ENCODE measurements around the gene MAST2.

The MAST2 gene

GRCh38 chr1:45995298-45995697 lies 191.9 kb downstream of the MAST2 start:
- no peak for DNase-seq

- DNase-seq: no peak
Observed at GRCh38 chr1:45998020-45998617, 194.7 kb downstream of the MAST2 start.

DNA sequence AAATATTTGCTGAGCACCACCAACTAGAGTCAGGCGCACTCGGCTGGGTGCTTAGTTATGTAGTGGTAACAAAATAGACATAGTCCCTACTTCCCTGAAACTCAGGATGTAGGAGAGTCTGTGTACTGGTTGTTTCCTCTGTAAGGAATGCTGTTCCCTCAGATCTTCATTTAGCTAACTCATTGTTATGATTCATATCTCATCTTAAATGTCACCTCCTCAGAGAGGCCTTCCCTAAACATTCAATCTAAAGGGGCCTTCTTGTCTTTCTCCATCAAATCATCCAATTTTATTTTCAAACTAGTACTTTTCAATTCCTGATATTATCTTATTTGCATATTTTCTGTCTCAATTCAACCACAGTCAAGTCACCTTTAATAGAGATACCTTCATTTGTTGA lies 196.1 kb downstream of the MAST2 start:
- DNase-seq: no peak

DNA sequence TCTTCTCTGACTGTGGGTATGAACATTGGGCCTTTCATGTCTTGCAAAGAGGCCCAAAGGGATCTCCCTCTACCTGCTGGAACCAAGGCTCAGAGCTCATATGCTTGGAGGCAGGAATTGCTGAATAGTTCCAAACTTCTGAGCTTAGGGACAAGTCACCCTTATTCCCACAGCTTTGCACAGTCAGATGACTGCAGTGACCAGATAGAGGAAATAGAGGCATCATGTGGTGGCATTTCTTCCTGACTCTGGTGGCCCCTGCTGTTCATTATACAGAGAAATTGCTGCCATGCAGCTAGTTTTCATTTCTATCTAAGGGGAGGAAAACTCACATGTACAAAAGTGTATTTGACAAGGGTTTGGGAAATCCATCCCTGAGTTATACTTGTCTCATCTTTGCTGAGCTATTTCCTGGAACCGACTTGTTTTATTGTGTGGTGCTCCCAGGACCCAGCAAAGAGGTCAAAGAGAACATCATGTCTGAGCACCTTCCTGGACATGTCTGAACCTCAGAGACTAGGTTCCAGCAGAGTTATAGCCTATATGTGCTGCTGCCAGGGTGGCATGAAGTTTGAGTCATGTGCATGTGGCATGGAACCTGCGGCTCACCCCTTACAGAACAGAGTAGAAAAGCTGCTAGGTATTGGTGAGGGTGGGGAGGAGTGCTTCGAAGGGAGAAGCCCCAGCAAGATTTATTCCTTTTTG lies 197.8 kb downstream of the MAST2 start:
- no peak for DNase-seq

DNA sequence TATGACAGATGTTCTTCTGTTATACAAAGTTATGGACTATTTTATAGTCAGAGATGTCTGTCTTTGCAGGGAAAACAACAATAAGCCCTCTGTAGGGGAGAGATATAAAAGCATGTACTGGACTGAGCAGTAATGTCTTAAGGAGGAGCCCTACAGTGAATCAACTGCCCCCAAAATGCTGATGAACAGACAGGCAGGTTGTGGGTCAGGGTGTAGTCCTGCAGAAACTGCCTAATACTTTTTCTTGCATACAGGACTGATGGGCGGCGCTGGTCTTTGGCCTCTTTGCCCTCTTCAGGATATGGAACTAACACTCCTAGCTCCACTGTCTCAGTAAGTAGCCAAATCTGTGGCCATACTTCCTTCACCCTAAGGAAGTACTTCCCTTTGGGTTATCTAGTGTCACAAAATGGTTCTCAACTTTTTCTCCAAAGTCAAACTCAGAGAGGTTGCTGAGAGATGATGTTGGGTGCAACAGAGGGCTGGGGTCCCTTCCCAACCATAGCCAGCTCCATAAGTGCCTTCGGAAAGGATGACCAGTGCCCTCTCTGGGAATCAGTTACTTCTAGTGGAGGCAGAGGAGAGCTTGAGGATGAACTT lies 199.2 kb downstream of the MAST2 start:
- DNase-seq: no peak

DNA sequence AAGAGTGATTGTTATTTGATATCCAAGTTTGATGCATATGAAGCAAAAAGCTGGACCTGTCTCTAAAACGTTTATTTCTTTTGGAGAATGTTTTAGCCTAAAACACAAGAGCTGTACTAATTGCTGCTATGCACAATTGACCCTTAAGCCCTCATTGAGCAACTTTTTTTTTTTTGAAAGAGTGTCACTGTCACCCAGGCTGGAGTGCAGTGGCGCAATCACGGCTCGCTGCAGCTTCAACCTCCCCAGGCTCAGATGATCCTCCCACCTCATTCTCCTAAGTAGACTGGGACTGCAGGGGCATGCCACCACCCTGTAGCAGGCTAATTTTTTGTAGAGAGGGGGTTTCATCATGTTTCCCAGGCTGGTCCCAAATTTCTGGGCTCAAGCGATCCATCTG lies 199.9 kb downstream of the MAST2 start:
- no peak for DNase-seq

DNA sequence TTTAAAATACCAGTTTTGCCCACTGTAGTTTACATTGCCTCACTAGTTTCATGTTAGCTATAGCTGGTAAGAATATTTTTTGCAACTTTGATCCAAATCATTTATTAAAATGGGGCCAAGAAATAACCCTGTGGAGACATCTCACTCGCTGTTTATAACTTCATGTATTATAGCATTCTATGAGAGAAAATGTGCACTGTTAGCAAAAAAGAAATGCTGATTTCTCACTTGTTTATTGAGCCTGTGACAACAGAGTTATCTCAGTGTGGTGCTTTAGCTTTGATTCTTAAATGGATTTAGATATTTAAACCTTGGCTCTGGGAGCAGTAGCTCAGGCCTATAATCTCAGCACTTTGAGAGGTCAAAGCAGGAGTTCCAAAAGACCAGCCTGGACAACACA lies 201.1 kb downstream of the MAST2 start:
- DNase-seq: no peak

DNA sequence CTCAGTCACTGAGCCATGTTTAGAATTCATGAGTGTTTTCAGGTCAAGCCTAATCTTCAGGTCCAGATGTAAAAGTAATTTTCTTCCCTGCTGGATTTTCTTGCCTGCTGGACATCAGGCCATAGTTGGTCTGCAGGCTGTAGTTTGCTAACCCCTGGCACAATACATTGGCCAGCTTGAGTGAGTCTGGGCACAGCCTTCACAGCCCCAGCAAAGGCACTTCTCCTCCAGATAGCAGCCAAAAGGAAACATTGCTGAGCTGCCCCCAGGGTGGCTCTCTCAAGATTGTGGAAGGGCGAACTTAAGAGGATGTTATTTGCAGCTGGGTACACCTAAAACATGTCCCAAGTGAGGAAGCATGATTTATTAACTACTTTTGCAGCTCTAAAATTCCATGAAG lies 202.2 kb downstream of the MAST2 start:
- DNase-seq: no peak

DNA sequence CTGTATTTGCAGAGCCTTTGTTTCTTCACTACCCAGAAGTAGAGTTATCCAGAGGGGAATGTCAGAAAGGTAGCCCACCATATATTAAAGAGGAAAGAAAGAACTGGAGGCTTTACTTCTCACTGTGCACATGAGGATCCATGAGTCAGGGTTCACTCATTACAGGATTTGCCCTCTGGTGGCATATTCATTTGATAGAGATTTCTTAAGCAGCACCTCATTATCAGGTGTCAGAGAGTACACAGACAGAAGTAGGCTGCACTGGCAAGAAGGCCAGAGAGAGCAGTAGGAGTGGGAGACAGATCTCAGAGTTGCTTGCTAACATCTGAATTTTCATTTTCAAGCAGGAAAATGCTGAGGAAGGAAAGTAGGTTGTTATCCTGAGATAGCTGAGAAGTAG lies 205.2 kb downstream of the MAST2 start:
- no peak for DNase-seq

GRCh38 chr1:46010611-46011010 lies 207.2 kb downstream of the MAST2 start:
- DNase-seq: no peak

DNA sequence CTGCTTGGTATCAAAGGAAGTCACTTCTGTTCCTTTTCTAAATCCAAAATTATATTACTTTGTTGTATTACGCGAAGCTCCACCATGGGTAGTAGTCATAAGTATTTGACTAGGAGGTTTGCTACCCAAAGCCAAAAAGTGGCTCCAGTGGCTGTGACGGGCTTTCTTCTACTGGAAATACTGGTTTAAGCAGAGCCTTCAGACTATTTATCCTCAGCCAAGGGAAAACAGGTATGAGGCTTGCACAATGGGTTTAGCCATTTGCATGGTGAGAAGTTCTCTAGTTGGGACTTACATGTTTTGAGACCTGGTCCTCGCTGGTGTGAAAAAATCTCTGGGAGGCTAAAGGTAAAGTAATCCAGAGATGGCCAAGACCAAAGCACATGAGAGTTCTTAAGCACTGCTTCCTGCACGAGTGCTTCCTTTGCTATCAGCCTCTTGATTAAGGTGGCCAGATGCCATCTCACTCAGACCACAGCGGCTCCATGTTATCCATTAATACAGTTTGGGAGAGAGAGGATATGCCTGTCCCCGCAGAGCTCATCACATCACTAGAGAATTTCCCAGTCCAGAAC lies 207.8 kb downstream of the MAST2 start:
- DNase-seq: no peak

- no peak for DNase-seq
Observed at GRCh38 chr1:46012236-46012635, 208.8 kb downstream of the MAST2 start.

- DNase-seq: no peak
Observed at GRCh38 chr1:46013581-46013980, 210.2 kb downstream of the MAST2 start.

DNA sequence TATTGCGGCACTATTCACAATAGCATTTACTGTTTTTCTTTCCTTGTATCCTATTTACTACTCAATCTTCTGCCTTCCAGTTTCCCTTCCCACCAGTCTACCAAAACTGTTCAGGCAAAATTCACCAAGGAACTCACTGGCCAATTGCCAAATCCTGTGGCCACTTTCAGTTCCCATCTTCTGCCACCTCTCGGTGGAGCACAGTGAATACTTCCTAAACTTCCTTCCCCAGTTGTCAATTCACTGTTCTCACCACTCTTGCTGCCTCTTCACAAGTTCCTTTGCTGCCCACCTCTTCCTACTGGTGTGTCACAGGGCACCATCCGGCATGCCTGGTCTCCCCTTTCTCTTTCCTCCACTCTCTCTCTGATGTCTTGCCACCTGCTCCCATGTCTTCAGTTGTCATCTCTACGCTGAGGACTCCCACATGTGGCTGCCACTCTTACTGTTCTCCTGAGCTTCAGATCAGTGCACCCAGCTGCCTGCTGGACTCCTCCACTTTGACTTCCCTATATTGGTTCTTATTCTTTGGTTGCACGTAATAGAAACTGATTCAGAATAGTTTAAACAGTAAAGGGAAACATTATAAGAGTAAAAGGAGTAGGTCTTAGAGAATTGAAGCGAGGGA lies 214.6 kb downstream of the MAST2 start:
- no peak for DNase-seq

GRCh38 chr1:46019348-46019747 lies 215.9 kb downstream of the MAST2 start:
- no peak for DNase-seq

DNA sequence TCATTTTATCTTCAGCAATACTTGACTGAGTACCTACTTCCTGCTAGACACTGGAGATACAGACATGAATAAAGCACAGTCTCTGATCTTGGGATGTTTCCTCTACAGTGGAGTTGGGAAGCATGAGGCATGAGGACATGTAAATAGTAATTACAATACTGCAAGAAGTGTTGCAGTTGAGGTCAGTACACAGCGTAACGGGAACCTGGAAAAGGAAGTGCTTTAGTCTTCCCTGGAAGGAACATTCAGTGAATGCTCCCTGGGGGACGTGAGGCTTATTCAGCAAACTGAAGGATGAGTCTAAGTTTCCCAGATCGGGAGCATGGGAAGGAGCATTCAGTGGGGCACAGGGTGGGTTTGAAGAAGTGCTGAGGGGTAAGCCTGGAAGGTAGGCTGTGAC lies 216.6 kb downstream of the MAST2 start:
- no peak for DNase-seq

GRCh38 chr1:46021046-46021996 lies 217.9 kb downstream of the MAST2 start:
- DNase-seq: peak; percentile 35

DNA sequence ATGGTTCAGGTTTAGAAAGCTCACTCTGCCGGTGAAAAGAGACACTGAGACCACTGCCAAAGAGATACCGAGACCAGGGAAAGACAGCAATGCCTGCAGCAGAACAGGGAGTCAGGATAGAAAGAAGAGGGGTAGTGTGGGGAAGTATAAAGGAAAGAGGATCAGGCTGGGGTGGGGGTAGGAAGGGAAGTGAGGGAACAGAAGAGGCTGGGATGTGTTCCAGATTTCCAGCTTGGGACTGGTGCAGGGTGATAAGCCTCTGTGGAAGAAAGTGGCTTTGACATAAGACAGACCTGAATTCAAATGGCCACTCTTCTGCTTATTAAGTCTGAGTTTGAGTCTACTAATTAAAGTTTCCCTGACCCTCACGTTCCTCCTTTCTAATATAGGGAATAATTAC lies 223.1 kb downstream of the MAST2 start:
- no peak for DNase-seq

- no peak for DNase-seq
Observed at GRCh38 chr1:46027788-46028573, 224.6 kb downstream of the MAST2 start.

GRCh38 chr1:46030074-46030870 lies 226.9 kb downstream of the MAST2 start:
- no peak for DNase-seq

Data from NCI-H1105 (cell line).